Activated CD8-positive, alpha-beta memory T cell treated with anti-CD3 and anti-CD28 coated beads for 1 hour (primary cell): ENCODE results near the gene PATJ.
"Not testable (repeated sequence)": the region's sequence is repeated elsewhere in the genome, so short reads cannot be mapped to it uniquely, and the experiment has no call there.

Experiments
- DNase-seq, 2 donors: peaks; one replicate each; pipeline ENCODE4 v3.0.0-alpha.2; 2020; ENCODE audit warnings: low read depth in 1 of 2; ENCODE audit errors: extremely low read depth in 1 of 2

The PATJ gene

DNA sequence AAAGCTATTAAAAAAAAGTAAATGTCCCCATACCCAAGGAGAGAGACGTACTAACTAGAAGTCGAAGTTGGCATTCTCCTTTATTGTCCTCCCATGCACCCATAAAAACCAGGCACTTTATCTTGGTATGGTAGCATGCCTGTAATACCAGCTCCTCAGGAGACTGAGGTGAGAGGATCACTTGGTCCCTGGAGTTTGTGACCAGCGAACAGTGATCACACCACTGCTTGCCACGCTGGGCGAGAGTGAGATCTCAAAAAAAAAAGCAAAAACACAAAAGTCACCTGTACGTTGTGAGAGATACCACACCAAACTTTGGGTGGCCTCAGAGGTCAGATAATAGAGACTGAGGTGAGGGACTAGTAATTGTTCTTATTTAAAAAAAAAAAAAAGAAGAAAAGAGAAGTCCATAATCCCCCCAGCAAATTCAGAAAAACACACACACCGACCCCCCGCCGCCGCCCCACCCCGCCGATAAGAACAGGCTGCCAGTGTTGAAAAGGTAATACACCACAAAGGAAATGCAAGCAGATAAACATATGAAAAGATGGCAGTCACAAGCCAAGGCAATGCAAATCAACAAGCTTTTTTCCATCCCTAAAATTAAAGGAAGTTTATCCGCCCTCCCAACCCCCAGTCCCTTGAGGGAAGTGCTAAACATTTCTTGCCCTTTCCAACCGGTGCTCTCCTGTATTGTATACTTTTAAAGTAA lies 455.9 kb downstream of the PATJ start:
- no peak for DNase-seq

DNA sequence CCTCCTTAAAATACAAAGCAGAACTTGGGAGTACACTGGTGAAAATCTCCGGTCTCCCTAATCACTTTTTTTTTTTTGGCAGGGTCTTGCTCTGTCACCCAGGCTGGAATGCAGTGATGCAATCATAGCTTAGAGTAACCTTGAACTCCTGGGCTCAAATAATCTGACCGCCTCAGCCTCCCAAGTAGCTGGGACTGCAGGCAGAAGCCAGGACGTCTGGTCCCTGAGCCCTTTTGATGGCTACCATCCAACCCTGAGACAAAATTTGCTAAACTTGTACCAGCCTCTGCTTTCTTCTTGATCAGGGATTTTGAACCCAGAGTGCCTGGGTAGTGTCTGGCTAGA lies 456.5 kb downstream of the PATJ start:
- no peak for DNase-seq

DNA sequence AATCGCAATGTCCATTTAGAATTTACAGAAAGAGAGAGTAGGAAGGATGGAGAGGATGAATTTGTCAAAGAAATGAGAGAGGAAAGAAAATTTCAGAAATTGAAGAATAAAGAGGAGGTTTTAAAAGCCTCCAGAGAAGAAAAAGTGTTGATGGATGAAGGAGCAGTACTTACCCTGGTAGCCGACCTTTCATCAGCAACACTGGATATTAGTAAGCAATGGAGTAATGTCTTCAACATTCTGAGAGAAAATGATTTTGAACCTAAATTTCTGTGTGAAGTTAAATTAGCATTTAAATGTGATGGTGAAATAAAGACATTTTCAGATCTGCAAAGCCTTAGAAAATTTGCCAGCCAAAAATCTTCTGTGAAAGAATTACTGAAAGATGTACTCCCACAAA lies 464.9 kb downstream of the PATJ start:
- DNase-seq: no peak

DNA sequence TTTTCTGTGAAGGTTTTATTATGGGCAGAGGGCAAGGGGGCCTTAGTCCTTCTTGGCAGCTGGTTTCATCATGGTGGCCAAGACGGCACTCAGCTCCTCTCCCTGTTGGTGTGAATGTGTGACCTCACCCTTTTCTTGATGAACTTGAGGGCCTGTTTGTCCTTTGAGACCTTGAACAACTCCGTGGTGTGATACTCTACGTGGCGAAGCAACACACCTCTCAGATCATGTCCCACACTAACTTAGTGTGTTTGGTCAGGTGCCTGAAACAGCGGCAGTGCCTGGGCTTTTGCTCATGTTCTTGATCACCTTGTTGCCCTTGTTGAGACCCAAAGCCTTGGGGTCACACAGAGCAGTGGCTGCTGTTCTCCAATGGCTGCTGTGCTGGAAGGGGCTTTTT lies 465.8 kb downstream of the PATJ start:
- no peak for DNase-seq

DNA sequence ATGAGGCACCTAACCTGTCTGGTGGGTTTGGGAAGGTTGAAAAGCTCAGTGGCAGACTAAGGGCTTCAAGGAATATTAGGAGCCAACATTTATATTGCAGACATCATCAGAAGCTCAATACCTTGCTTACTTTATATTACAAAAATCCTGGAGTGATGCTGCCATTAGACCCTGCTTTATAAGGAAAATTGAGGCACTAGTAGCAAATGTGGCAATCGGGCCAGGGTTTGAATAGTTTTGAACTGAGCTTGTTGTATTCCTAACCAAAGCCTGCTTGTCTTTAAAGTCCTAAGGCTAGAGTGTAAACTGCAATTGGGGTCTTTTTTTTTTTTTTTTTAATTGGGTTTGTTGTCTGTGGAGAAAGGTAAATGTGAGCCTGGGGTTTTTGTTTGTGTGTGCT lies 466.7 kb downstream of the PATJ start:
- DNase-seq: no peak

DNA sequence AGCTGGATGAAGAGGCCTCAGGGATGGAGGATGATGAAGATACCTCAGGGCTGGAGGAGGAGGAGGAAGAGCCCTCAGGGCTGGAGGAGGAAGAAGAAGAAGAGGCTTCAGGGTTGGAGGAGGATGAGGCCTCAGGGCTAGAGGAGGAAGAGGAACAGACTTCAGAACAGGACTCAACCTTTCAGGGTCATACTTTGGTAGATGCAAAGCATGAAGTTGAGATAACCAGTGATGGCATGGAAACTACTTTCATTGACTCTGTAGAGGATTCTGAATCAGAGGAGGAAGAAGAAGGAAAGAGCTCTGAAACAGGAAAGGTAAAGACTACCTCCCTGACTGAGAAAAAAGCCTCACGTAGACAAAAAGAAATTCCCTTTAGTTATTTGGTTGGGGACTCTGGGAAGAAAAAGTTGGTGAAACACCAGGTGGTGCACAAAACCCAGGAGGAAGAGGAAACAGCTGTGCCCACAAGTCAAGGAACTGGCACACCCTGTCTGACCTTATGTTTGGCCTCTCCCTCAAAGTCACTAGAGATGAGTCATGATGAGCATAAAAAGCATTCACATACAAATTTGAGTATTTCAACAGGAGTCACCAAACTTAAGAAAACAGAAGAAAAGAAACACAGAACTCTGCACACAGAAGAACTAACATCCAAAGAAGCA lies 467.8 kb downstream of the PATJ start:
- DNase-seq: no peak

DNA sequence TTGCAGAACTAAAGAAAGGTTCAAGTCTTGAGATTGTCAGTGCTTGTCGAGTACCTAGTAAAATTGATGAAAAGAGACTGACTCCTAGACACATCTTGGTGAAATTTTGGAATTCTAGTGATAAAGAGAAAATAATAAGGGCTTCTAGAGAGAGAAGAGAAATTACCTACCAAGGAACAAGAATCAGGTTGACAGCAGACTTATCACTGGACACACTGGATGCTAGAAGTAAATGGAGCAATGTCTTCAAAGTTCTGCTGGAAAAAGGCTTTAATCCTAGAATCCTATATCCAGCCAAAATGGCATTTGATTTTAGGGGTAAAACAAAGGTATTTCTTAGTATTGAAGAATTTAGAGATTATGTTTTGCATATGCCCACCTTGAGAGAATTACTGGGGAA lies 468.7 kb downstream of the PATJ start:
- no peak for DNase-seq

DNA sequence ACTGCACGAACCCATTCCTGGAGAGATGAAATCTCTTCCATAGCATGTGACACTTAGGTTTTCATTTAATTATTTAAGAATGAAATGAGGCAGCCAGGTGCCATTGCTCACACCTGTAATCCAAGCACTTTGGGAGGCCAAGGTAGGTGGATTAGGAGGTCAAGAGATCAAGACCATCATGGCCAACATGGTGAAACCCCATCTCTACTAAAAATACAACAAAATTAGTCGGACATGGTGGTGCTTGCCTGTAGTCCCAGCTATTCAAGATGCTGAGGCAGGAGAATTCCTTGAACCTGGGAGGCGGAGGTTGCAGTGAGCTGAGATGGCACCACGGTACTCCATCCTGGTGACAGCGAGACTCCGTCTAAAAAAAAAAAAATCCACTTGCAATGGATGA lies 470.1 kb downstream of the PATJ start:
- no peak for DNase-seq

DNA sequence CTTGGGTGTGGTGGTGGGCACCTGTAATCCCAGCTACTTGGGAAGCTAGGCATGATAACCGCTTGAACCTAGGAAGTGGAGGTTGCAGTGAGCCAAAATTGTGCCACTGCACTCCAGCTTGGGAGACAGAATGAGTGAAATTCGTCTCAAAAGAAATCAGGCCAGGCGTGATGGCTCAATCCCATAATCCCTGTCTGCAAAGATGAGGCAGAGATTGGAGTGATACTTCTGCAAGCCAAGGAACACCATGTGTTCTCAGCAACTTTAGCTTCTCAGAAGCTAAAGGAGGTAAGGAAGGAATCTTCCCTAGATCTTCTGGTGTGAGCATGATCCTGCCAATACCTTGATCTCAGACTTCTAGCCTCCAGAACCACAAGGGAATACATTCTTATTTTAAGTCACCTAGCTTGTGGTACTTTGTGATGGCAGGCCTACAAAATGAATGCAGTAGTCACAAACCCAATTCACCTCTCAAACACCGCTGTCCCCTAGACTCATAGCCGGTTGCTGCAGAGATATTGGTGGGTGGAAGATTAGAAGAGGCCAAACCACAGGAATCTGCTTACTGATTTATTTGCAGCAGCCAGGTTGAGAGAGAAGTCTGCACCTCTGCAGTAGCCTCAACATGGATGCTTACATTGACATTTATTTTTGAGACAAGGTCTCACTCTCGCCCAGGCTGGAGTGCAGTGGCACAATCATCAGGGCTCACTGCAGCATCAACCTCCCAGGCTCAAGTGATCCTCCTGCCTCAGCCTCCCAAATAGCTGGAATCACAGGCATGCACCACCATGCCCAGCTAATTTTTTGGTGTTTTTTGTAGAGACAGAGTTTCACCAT lies 471.0 kb downstream of the PATJ start:
- no peak for DNase-seq

DNA sequence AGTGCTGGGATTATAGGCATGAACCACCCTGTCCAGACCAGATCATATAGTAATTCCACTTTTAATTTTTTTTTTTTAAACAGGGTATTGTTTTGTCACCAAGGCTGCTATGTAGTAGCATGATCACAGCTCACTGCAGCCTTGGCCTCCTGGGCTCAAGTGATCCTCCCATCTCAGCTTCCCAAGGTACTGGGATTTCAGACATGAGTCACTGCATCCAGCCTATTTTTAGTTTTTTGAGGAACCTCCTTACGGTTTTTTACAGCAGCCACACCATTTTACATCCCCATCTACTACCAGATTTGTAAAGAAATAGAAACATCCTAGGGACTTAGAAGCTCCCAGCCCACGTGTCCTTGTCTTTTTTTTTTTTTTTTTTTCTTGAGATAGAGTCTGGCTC lies 476.3 kb downstream of the PATJ start:
- DNase-seq: no peak

DNA sequence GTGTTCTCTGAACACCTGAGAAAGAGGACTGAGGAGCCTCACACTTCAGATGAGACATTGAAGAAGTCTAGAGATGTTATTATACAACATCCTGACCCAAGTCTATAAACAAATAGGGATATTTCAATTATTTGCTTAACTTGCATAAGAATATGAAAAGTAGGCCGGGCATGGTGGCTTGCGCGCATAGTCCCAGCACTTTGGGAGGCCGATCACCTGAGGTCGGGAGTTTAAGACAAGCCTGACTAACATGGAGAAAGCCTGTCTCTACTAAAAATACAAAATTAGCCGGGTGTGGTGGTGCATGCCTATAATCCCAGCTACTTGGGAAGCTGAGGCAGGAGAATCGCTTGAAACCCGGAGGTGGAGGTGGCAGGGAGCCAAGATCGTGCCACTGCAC lies 478.2 kb downstream of the PATJ start:
- not testable (repeated sequence) for DNase-seq

DNA sequence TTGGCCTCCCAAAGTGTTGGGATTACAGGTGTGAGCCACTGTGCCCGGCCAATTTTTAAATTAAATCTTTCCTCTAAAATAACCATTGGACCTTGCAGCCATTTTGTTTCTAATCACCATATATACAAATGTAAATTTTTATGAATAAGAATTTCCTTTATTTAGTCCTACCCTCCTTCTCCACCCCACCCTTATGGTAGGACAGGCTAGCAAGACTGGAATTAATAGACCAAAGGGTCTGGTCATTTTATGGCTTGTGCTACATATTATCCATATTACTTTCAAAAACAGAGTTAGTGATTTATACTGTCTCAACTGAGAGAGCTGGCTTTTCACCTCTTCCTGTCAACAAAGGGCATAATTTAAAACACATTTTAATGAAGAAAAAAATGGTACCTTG lies 478.9 kb downstream of the PATJ start:
- DNase-seq: no peak

DNA sequence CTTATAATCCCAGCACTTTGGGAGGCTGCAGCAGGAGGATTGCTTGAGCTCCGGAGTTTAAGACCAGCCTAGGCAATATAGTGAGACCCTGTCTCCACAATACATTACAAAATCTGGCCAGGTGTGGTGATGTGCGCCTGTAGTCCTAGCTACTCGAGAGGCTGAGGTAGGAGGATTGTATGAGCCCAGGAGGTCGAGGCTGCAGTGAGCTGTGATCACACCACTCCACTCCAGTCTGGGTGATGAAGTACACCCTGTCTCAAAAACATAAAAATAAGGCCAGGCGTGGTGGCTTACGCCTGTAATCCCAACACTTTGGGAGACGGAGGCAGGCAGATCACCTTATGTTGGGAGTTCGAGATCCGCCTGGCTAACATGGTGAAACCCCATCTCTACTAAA lies 480.0 kb downstream of the PATJ start:
- no peak for DNase-seq

DNA sequence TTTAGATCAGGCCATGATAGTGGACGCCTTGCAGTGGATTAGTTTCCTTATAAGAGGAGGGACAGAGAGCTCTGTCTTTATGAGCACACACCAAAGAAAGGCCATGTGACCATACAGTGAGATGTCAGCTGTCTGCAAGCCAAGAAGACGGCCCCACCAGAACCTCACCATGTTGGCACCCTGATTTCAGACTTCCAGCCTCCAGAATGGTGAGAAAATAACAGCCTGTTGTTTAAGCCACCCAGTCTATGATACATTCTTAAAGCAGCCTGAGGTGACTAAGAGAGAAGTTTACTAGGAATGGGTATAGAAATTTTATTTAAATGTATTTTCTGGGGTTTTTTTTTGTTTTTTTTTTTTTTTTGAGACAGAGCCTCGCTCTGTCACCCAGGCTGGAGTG lies 481.9 kb downstream of the PATJ start:
- DNase-seq: no peak

DNA sequence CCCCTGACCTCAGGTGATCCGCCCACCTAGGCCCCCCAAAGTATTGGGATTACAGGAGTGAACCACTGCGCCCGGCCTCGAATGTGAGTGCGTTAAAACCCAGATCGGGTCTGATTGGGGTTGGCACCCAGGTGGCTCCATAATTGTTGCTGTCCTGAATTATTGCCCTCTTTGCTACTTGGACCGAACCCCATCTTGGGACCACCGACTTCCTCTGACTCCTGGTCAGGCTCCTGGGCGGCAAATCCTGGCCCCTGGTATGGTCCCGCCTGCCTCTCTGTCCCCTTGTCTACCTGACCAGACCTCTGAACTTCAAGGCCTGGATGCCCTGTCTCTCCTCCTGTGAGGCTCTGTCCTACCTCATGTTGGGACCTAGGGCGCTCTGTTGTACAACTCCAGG lies 485.2 kb downstream of the PATJ start:
- no peak for DNase-seq
